ENCODE results near the gene NAALADL2.

DNA sequence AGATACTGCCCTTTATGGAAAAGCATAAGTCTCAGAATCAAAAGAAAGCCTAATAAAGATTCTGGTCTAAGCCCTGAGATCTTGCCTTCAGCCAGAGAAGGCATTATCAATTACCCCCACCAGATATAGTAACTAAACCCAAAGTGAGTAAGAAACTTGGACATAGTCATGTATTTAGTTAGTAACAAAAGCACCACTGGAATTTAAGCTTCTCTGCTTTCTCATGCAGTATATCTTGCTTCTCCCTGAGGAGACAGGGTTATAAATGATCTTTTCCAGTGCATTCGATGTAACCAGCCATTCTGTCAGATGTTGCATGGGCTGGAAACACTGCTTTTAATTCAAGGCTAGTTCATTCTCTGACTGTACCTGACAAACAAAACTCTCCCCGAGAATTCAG is 946.7 kb downstream of the NAALADL2 start:
- TF ChIP-seq, protein P1, sequence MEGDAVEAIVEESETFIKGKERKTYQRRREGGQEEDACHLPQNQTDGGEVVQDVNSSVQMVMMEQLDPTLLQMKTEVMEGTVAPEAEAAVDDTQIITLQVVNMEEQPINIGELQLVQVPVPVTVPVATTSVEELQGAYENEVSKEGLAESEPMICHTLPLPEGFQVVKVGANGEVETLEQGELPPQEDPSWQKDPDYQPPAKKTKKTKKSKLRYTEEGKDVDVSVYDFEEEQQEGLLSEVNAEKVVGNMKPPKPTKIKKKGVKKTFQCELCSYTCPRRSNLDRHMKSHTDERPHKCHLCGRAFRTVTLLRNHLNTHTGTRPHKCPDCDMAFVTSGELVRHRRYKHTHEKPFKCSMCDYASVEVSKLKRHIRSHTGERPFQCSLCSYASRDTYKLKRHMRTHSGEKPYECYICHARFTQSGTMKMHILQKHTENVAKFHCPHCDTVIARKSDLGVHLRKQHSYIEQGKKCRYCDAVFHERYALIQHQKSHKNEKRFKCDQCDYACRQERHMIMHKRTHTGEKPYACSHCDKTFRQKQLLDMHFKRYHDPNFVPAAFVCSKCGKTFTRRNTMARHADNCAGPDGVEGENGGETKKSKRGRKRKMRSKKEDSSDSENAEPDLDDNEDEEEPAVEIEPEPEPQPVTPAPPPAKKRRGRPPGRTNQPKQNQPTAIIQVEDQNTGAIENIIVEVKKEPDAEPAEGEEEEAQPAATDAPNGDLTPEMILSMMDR (IDR thresholded peaks at IDR 0.05), result no peak
- no peak for TF ChIP-seq POLR2A (IDR thresholded peaks at IDR 0.05)
